Measurements from ENCODE around the gene CHPF.

DNA sequence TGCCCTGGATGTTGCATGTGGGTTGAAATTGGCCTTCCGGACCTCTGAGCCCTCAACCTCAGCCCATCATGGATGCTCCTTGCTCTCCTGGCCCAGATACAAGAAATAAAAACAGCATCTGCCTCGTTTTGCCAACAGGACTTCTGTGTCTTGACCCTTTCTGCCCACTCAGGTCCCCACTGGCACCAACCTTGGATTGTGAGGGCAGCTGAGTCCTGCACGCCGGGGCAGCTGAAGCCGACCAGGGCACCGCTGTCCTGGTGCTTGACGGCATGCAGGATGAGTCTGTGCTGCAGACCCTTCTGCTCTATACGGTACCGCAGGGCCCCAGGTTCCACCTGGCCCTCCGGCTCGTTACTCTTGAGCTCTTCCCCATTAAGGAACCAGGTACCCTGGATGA is 23.0 kb upstream of the CHPF start:
- TF ChIP-seq, protein P1, sequence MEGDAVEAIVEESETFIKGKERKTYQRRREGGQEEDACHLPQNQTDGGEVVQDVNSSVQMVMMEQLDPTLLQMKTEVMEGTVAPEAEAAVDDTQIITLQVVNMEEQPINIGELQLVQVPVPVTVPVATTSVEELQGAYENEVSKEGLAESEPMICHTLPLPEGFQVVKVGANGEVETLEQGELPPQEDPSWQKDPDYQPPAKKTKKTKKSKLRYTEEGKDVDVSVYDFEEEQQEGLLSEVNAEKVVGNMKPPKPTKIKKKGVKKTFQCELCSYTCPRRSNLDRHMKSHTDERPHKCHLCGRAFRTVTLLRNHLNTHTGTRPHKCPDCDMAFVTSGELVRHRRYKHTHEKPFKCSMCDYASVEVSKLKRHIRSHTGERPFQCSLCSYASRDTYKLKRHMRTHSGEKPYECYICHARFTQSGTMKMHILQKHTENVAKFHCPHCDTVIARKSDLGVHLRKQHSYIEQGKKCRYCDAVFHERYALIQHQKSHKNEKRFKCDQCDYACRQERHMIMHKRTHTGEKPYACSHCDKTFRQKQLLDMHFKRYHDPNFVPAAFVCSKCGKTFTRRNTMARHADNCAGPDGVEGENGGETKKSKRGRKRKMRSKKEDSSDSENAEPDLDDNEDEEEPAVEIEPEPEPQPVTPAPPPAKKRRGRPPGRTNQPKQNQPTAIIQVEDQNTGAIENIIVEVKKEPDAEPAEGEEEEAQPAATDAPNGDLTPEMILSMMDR (conservative IDR thresholded peaks at IDR 0.05; ENCODE audit: low read length) = no peak
- TF ChIP-seq EZH2phosphoT487 (IDR thresholded peaks at IDR 0.05; ENCODE audit: borderline replicate concordance, low read depth, low read length) = no peak

Measured in OCI-LY7 (cell line).